OCI-LY7 (cell line): ENCODE results near the gene FNDC3A.

Experiments
- EZH2phosphoT487 ChIP-seq: fragments of 200-600 bp; sonication (generic); IDR thresholded peaks from 2 replicates; pipeline ENCODE4 v1.6.1; 2018; ENCODE audit warnings: low read depth, borderline replicate concordance, mild to moderate bottlenecking, mixed run types, antibody characterized with exemption, low read length, moderate library complexity, mixed read lengths
- TF ChIP-seq, protein P1 (sequence below): fragments of 200-600 bp; sonication (generic); conservative IDR thresholded peaks from 2 replicates; pipeline ENCODE4 v1.5.1; 2014; ENCODE audit warnings: mild to moderate bottlenecking, antibody characterized with exemption, low read length, moderate library complexity, mixed read lengths

DNA sequence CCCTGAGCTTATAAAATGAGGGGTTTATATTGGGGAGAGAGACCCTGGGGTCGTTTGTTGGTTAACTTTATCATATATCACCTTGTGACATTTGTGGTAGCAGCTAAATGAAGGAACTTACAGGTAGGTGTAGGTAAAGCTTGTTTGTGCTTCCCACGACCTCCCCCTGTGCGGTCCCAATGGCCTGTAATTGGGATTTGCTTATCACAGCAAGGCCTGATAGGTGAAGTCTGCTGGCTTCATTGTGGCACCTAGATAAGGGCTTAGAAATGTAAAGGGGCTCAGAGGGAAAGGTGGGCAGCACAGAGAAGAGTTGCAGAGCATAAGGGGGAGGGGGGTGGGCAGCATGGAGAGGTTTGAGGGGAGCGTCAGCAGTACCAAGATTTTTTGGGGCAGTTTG lies 208.9 kb downstream of the FNDC3A start:
- TF ChIP-seq, protein P1, sequence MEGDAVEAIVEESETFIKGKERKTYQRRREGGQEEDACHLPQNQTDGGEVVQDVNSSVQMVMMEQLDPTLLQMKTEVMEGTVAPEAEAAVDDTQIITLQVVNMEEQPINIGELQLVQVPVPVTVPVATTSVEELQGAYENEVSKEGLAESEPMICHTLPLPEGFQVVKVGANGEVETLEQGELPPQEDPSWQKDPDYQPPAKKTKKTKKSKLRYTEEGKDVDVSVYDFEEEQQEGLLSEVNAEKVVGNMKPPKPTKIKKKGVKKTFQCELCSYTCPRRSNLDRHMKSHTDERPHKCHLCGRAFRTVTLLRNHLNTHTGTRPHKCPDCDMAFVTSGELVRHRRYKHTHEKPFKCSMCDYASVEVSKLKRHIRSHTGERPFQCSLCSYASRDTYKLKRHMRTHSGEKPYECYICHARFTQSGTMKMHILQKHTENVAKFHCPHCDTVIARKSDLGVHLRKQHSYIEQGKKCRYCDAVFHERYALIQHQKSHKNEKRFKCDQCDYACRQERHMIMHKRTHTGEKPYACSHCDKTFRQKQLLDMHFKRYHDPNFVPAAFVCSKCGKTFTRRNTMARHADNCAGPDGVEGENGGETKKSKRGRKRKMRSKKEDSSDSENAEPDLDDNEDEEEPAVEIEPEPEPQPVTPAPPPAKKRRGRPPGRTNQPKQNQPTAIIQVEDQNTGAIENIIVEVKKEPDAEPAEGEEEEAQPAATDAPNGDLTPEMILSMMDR: no peak
- TF ChIP-seq EZH2phosphoT487: no peak
